HEK293T (cell line): ENCODE results near the gene FCN1.

Experiments used
- ELF4 ChIP-seq: fragments of 450-650 bp; IDR thresholded peaks from 2 replicates; pipeline ENCODE4 v1.6.1; 2017; ENCODE audit warnings: antibody characterized with exemption
- FOXA1 ChIP-seq: fragments of 450-650 bp; IDR thresholded peaks from 2 replicates; pipeline ENCODE4 v1.6.1; 2016; ENCODE audit warnings: mild to moderate bottlenecking
- TARDBP ChIP-seq: fragments of 450-650 bp; IDR thresholded peaks from 2 replicates; pipeline ENCODE4 v1.6.1; 2016

GRCh38 chr9:134961331-134962064 is 43.8 kb upstream of the FCN1 start:
- TF ChIP-seq ELF4 (no peak), FOXA1 (no peak), TARDBP (no peak)
